Stomach (tissue), 4 donors: Measurements from ENCODE around the gene IPO5.

Experiments used
- EP300 ChIP-seq: sonication (generic); formaldehyde crosslinking; IDR thresholded peaks from one replicate; pipeline ENCODE4 v1.6.1; 2017; ENCODE audit warnings: antibody characterized with exemption
- TF ChIP-seq, protein P1 (sequence below), 7 experiments: fragments of 450-650 bp in 4 of 7; fragments of 200-600 bp in 3 of 7; sonication (generic) in 3 of 7; IDR thresholded peaks; one replicate each; pipeline ENCODE4 v1.5.1; 2016 to 2019; ENCODE audit warnings: antibody characterized with exemption in 7 of 7, control low read depth in 2 of 7, mild to moderate bottlenecking in 1 of 7

DNA sequence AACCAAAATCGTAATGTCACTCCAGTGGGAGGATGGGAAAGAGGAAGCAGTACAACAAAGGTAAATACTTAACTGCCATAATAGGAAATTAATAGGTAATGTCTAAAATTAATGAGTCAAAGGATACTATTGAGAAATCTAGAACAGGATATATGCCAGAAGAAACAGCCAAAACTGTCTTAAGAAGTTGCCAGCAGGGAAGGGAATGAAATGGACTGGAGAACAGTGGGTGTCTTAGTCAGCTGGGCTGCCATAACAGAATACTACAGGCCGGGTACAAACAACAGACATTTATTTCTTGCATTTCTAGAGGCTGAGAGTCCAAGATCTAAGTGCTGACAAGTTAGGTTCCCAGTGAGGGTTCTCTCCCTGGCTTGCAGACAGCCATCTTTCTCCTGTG lies 40.3 kb upstream of the IPO5 start:
- TF ChIP-seq, protein P1, sequence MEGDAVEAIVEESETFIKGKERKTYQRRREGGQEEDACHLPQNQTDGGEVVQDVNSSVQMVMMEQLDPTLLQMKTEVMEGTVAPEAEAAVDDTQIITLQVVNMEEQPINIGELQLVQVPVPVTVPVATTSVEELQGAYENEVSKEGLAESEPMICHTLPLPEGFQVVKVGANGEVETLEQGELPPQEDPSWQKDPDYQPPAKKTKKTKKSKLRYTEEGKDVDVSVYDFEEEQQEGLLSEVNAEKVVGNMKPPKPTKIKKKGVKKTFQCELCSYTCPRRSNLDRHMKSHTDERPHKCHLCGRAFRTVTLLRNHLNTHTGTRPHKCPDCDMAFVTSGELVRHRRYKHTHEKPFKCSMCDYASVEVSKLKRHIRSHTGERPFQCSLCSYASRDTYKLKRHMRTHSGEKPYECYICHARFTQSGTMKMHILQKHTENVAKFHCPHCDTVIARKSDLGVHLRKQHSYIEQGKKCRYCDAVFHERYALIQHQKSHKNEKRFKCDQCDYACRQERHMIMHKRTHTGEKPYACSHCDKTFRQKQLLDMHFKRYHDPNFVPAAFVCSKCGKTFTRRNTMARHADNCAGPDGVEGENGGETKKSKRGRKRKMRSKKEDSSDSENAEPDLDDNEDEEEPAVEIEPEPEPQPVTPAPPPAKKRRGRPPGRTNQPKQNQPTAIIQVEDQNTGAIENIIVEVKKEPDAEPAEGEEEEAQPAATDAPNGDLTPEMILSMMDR (IDR thresholded peaks at IDR 0.05) = no peak
- no peak for TF ChIP-seq EP300
